Measurements from ENCODE around the gene AOPEP. TPM values are rescaled to one million over a fixed set of nuclear protein-coding genes. Genes with fewer than 3 reads are reported as not detected.

The AOPEP gene
- total RNA-seq, 1 experiment from 2014 or later, result 14.4 TPM

- H3K9me3 Mint-ChIP-seq, result no peaks in the 10 kb centered on the region
- TF ChIP-seq FOXP4 (CRISPR knock-in tag; IDR thresholded peaks at IDR 0.05), result no peak
- TF ChIP-seq IRF2 (CRISPR knock-in tag; IDR thresholded peaks at IDR 0.05; ENCODE audit: borderline replicate concordance, low read depth), result no peak
- no peak for TF ChIP-seq RORB (CRISPR knock-in tag; IDR thresholded peaks at IDR 0.05)
- TF ChIP-seq JAZF1 (CRISPR knock-in tag; IDR thresholded peaks at IDR 0.05), result no peak
- no peak for TF ChIP-seq ATF1 (CRISPR knock-in tag; IDR thresholded peaks at IDR 0.05)
Observed at GRCh38 chr9:95070549-95071021, 344.1 kb downstream of the AOPEP start.

GRCh38 chr9:95071450-95071849 is 345.0 kb downstream of the AOPEP start:
- ChIA-PET CTCF (interaction anchor here (0.8 to 2.1 kb wide), 4 partner anchors 26 to 60 kb away, joined by 3 to 16 read pairs (median 4); no protein-coding TSS in a partner anchor), POLR2A (no interaction called here)
- H3K9me3 Mint-ChIP-seq, result no peaks in the 10 kb centered on the region
- no peaks in the 10 kb centered on the region for H3K27me3 Mint-ChIP-seq (ENCODE audit: low read depth)
- DNase-seq (ENCODE audit: low spot score) (no peak), ATAC-seq (no peak)
- TF ChIP-seq, protein P1, sequence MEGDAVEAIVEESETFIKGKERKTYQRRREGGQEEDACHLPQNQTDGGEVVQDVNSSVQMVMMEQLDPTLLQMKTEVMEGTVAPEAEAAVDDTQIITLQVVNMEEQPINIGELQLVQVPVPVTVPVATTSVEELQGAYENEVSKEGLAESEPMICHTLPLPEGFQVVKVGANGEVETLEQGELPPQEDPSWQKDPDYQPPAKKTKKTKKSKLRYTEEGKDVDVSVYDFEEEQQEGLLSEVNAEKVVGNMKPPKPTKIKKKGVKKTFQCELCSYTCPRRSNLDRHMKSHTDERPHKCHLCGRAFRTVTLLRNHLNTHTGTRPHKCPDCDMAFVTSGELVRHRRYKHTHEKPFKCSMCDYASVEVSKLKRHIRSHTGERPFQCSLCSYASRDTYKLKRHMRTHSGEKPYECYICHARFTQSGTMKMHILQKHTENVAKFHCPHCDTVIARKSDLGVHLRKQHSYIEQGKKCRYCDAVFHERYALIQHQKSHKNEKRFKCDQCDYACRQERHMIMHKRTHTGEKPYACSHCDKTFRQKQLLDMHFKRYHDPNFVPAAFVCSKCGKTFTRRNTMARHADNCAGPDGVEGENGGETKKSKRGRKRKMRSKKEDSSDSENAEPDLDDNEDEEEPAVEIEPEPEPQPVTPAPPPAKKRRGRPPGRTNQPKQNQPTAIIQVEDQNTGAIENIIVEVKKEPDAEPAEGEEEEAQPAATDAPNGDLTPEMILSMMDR (IDR thresholded peaks at IDR 0.05), result no peak
- no peak for TF ChIP-seq SMAD3 (CRISPR knock-in tag; IDR thresholded peaks at IDR 0.05; ENCODE audit: borderline replicate concordance)
- TF ChIP-seq, protein P2, sequence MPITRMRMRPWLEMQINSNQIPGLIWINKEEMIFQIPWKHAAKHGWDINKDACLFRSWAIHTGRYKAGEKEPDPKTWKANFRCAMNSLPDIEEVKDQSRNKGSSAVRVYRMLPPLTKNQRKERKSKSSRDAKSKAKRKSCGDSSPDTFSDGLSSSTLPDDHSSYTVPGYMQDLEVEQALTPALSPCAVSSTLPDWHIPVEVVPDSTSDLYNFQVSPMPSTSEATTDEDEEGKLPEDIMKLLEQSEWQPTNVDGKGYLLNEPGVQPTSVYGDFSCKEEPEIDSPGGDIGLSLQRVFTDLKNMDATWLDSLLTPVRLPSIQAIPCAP (CRISPR knock-in tag; IDR thresholded peaks at IDR 0.05), result no peak
- TF ChIP-seq USF1 (CRISPR knock-in tag; IDR thresholded peaks at IDR 0.05), result no peak
- TF ChIP-seq NFYB (CRISPR knock-in tag; conservative IDR thresholded peaks at IDR 0.05; ENCODE audit: low read depth), result no peak
- no peak overlapping the region for H3K27ac Mint-ChIP-seq
- no peaks in the 10 kb centered on the region for H3K36me3 Mint-ChIP-seq
- no peak overlapping the region for H3K4me3 Mint-ChIP-seq
- peaks cover 23% of the 10 kb centered on the region for H3K4me1 Mint-ChIP-seq

More at GRCh38 chr9:95070549-95071021, 344.1 kb downstream of the AOPEP start:
- ChIA-PET CTCF (interaction anchor here (0.8 to 1.7 kb wide), 6 partner anchors 15 to 98 kb away, joined by 3 to 5 read pairs (median 4); no protein-coding TSS in a partner anchor), POLR2A (no interaction called here)
- H3K27ac Mint-ChIP-seq, result no peak overlapping the region; the same call in none of the 2 replicates
- H3K27me3 Mint-ChIP-seq (ENCODE audit: low read depth), result no peaks in the 10 kb centered on the region
- DNase-seq (ENCODE audit: low spot score) (no peak), ATAC-seq (peak; percentile 53)
- no peak overlapping the region for H3K4me3 Mint-ChIP-seq
- H3K36me3 Mint-ChIP-seq, result no peaks in the 10 kb centered on the region
- peaks cover 23% of the 10 kb centered on the region for H3K4me1 Mint-ChIP-seq

DNA sequence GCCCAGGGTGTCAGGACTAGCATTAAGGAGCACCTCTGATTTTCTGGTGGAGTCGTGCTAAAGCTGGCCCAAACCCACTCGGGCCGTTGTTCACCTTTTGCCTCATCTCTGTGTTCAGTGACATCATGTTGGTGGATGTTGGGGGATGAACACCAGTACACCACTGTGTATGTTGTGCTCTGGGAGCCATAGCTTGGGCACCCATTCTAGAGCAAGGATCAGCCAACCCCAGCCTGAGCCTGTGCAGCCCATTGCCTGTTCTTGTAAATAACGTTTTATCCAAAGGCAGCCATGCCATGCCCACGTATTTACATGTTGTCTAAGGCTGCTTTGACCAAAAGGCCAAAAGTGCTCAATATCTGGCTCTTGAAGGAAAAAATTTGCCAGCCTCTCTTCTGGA is 345.4 kb downstream of the AOPEP start:
- DNase-seq (ENCODE audit: low spot score) (no peak), ATAC-seq (no peak)
- Mint-ChIP-seq H3K4me1 (peaks cover 23% of the 10 kb centered on the region), H3K4me3 (no peak overlapping the region), H3K9me3 (no peaks in the 10 kb centered on the region), H3K36me3 (no peaks in the 10 kb centered on the region), H3K27me3 (ENCODE audit: low read depth) (no peaks in the 10 kb centered on the region), H3K27ac (no peak overlapping the region)
- ChIA-PET POLR2A (no interaction called here), CTCF (interaction anchor here (1.0 to 2.1 kb wide), 7 partner anchors 17 to 391 kb away, joined by 3 to 18 read pairs (median 5); no protein-coding TSS in a partner anchor)
- TF ChIP-seq HMGA2 (CRISPR knock-in tag; IDR thresholded peaks at IDR 0.05) (no peak), OVOL2 (CRISPR knock-in tag; IDR thresholded peaks at IDR 0.05; ENCODE audit: borderline replicate concordance) (no peak), ZNF671 (CRISPR knock-in tag; IDR thresholded peaks at IDR 0.05) (no peak), NR2C2 (CRISPR knock-in tag; IDR thresholded peaks at IDR 0.05) (no peak), NFYB (CRISPR knock-in tag; conservative IDR thresholded peaks at IDR 0.05; ENCODE audit: low read depth) (no peak), GTF2I (CRISPR knock-in tag; conservative IDR thresholded peaks at IDR 0.05) (no peak), TEAD1 (CRISPR knock-in tag; IDR thresholded peaks at IDR 0.05) (no peak), TP53 (CRISPR knock-in tag; IDR thresholded peaks at IDR 0.05) (no peak), SMAD3 (CRISPR knock-in tag; IDR thresholded peaks at IDR 0.05; ENCODE audit: borderline replicate concordance) (no peak)
- TF ChIP-seq, protein P3, sequence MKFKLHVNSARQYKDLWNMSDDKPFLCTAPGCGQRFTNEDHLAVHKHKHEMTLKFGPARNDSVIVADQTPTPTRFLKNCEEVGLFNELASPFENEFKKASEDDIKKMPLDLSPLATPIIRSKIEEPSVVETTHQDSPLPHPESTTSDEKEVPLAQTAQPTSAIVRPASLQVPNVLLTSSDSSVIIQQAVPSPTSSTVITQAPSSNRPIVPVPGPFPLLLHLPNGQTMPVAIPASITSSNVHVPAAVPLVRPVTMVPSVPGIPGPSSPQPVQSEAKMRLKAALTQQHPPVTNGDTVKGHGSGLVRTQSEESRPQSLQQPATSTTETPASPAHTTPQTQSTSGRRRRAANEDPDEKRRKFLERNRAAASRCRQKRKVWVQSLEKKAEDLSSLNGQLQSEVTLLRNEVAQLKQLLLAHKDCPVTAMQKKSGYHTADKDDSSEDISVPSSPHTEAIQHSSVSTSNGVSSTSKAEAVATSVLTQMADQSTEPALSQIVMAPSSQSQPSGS (CRISPR knock-in tag; IDR thresholded peaks at IDR 0.05; ENCODE audit: borderline replicate concordance, low read depth), result no peak
- TF ChIP-seq, protein P4, sequence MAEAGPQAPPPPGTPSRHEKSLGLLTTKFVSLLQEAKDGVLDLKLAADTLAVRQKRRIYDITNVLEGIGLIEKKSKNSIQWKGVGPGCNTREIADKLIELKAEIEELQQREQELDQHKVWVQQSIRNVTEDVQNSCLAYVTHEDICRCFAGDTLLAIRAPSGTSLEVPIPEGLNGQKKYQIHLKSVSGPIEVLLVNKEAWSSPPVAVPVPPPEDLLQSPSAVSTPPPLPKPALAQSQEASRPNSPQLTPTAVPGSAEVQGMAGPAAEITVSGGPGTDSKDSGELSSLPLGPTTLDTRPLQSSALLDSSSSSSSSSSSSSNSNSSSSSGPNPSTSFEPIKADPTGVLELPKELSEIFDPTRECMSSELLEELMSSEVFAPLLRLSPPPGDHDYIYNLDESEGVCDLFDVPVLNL (CRISPR knock-in tag; IDR thresholded peaks at IDR 0.05; ENCODE audit: borderline replicate concordance, low read depth), result no peak
- TF ChIP-seq, protein P1 (IDR thresholded peaks at IDR 0.05), result no peak
- TF ChIP-seq, protein P2 (CRISPR knock-in tag; IDR thresholded peaks at IDR 0.05), result no peak

Measured in WTC11 (cell line).